ENCODE results near the gene KCNMA1. TPM values are rescaled to one million over a fixed set of nuclear protein-coding genes. Genes with fewer than 3 reads are reported as not detected.

The KCNMA1 gene
- total and polyA plus RNA-seq, 4 donors, result 36.2 to 95.0 (median 54.3) TPM

- no peak overlapping the region for H3K4me3 ChIP-seq (ENCODE audit: low read depth, low read length)
- DNase-seq (ENCODE audit: low read depth in 4 of 6, low spot score in 6 of 6), result no peak
- no peaks in the 10 kb centered on the region for H3K4me1 ChIP-seq (ENCODE audit: control insufficient read depth, insufficient read depth, low read length)
- WGBS (ENCODE audit: insufficient coverage), result 100% methylated on average over 2 of the region's 4 CpGs
- no peaks in the 10 kb centered on the region for H3K36me3 ChIP-seq (ENCODE audit: control insufficient read depth, insufficient read depth, low read length)
- no peaks in the 10 kb centered on the region for H3K27me3 ChIP-seq (ENCODE audit: control insufficient read depth, insufficient read depth, low read length)
- H3K9me3 ChIP-seq (ENCODE audit: control insufficient read depth, insufficient read depth, low read length), result no peaks in the 10 kb centered on the region
- H3K27ac ChIP-seq (ENCODE audit: low read depth, low read length), result no peak overlapping the region
These were observed 430.3 kb downstream of the KCNMA1 start for GRCh38 chr10:77207182-77207827.

GRCh38 chr10:77205135-77205534 lies 432.5 kb downstream of the KCNMA1 start:
- no peaks in the 10 kb centered on the region for H3K36me3 ChIP-seq (ENCODE audit: control insufficient read depth, insufficient read depth, low read length)
- no peaks in the 10 kb centered on the region for H3K4me1 ChIP-seq (ENCODE audit: control insufficient read depth, insufficient read depth, low read length)
- 100% methylated on average over 1 of the region's 2 CpGs for WGBS (ENCODE audit: insufficient coverage)
- DNase-seq (ENCODE audit: low read depth in 4 of 6, low spot score in 6 of 6), result no peak
- no peak overlapping the region for H3K4me3 ChIP-seq (ENCODE audit: low read depth, low read length)
- no peaks in the 10 kb centered on the region for H3K27me3 ChIP-seq (ENCODE audit: control insufficient read depth, insufficient read depth, low read length)
- H3K9me3 ChIP-seq (ENCODE audit: control insufficient read depth, insufficient read depth, low read length), result no peaks in the 10 kb centered on the region
- H3K27ac ChIP-seq (ENCODE audit: low read depth, low read length), result no peak overlapping the region

- H3K4me1 ChIP-seq (ENCODE audit: control insufficient read depth, insufficient read depth, low read length), result no peaks in the 10 kb centered on the region
These were observed 433.4 kb downstream of the KCNMA1 start for GRCh38 chr10:77204171-77204570.

DNA sequence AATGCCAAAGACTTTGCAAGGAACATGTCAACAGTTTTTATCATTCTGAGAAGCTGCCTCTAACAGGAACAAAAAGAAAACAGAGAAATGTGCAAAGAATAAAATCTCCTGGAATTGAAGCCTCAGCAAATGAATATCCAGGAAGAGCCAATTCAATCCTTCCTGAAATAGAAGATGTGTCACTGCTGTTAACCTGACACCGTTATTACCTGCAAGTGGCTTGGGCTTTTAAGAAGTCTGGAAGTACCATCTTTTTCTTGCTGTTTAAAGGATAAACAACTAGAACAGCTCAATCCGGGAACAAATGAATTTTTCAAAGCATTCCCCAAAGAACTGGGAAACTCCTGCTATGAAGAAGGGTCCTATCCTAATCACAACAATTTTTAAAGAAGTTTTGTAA lies 434.8 kb downstream of the KCNMA1 start:
- Histone ChIP-seq H3K27ac (ENCODE audit: low read depth, low read length) (no peak overlapping the region), H3K9me3 (ENCODE audit: control insufficient read depth, insufficient read depth, low read length) (no peaks in the 10 kb centered on the region), H3K27me3 (ENCODE audit: control insufficient read depth, insufficient read depth, low read length) (no peaks in the 10 kb centered on the region), H3K36me3 (ENCODE audit: control insufficient read depth, insufficient read depth, low read length) (no peaks in the 10 kb centered on the region), H3K4me3 (ENCODE audit: low read depth, low read length) (no peak overlapping the region), H3K4me1 (ENCODE audit: control insufficient read depth, insufficient read depth, low read length) (no peaks in the 10 kb centered on the region)
- no CpG with 5 or more reads among the region's 2 CpGs for WGBS (ENCODE audit: insufficient coverage)
- DNase-seq (ENCODE audit: low read depth in 4 of 6, low spot score in 6 of 6), result no peak

More at GRCh38 chr10:77204171-77204570, 433.4 kb downstream of the KCNMA1 start:
- no CpG with 5 or more reads among the region's 2 CpGs for WGBS (ENCODE audit: insufficient coverage)
- Histone ChIP-seq H3K9me3 (ENCODE audit: control insufficient read depth, insufficient read depth, low read length) (no peaks in the 10 kb centered on the region), H3K36me3 (ENCODE audit: control insufficient read depth, insufficient read depth, low read length) (no peaks in the 10 kb centered on the region), H3K27ac (ENCODE audit: low read depth, low read length) (no peak overlapping the region), H3K27me3 (ENCODE audit: control insufficient read depth, insufficient read depth, low read length) (no peaks in the 10 kb centered on the region), H3K4me3 (ENCODE audit: low read depth, low read length) (no peak overlapping the region)
- no peak for DNase-seq (ENCODE audit: low read depth in 4 of 6, low spot score in 6 of 6)

DNA sequence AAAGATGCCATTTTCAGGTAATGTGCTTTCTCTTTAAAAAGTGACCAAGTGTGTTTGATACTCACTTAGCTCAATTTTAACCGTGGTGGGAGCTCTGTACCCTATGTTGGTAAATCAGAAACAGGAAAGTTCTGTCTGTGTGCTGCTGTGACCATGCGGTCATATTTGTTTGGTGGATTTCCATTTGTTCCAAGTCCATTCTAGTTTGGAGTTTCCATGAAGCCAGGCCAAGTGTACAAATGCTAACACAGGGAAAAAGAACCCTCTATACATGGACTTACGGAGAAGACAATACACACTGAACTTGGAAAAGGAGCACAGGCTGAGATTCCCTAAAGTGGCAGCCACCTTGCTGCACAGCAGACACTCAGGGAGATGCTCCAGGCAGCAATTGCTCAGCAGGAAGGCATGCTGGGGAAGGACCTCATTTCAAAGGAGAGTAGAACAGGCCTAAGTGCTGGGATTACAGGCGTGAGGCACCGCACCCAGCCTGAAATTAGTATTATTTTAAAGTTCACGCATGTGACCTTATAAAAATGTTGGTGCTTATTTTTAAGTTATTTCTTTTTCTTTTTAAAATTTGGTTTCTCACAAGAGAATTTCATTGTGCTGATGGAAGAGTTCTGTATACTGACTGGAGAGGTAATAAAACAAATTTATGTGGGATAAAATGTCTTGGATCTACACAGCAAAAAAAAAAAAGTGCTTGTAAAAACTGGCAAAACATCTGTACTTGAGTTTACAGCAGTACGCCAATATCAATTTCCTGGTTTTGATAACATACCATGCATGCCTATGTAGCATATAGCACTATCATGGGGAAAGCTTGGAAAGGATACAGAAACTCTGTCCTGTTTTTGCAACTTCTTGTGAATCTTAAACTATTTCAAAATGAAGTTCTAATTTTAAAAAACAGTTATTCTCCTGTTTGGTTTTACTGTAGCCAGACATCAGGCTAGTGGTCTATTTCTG lies 436.2 kb downstream of the KCNMA1 start:
- Histone ChIP-seq H3K9me3 (ENCODE audit: control insufficient read depth, insufficient read depth, low read length) (no peaks in the 10 kb centered on the region), H3K4me1 (ENCODE audit: control insufficient read depth, insufficient read depth, low read length) (no peaks in the 10 kb centered on the region), H3K4me3 (ENCODE audit: low read depth, low read length) (no peak overlapping the region), H3K27ac (ENCODE audit: low read depth, low read length) (no peak overlapping the region), H3K27me3 (ENCODE audit: control insufficient read depth, insufficient read depth, low read length) (no peaks in the 10 kb centered on the region), H3K36me3 (ENCODE audit: control insufficient read depth, insufficient read depth, low read length) (no peaks in the 10 kb centered on the region)
- DNase-seq (ENCODE audit: low read depth in 4 of 6, low spot score in 6 of 6), result no peak
- 100% methylated on average over 1 of the region's 7 CpGs for WGBS (ENCODE audit: insufficient coverage)

DNA sequence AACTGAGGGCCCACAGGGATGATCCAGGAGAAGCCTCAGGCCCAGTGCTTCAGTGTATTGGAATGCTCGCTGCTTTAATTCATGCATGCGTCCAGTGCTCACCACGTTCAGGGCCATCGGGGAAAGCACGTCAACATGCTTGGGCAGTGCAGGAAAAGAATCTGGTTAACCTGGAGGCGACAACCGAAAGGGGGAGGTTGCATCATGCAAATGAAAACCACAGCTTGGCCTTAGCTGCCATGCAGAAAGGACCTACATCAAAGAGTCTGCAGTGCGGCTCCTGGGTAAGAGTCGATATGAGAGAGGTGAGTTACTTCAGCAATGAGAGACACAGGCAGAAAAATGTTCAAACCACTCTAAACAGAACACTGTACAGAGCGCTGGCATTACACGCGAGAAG lies 440.1 kb downstream of the KCNMA1 start:
- DNase-seq (ENCODE audit: low read depth in 4 of 6, low spot score in 6 of 6), result no peak
- Histone ChIP-seq H3K4me1 (ENCODE audit: control insufficient read depth, insufficient read depth, low read length) (no peaks in the 10 kb centered on the region), H3K27me3 (ENCODE audit: control insufficient read depth, insufficient read depth, low read length) (no peaks in the 10 kb centered on the region), H3K9me3 (ENCODE audit: control insufficient read depth, insufficient read depth, low read length) (no peaks in the 10 kb centered on the region), H3K27ac (ENCODE audit: low read depth, low read length) (no peak overlapping the region), H3K36me3 (ENCODE audit: control insufficient read depth, insufficient read depth, low read length) (no peaks in the 10 kb centered on the region), H3K4me3 (ENCODE audit: low read depth, low read length) (no peak overlapping the region)
- 83% methylated on average over 7 of the region's 12 CpGs for WGBS (ENCODE audit: insufficient coverage)

GRCh38 chr10:77196614-77197013 lies 441.0 kb downstream of the KCNMA1 start:
- H3K4me3 ChIP-seq (ENCODE audit: low read depth, low read length), result no peak overlapping the region
- H3K9me3 ChIP-seq (ENCODE audit: control insufficient read depth, insufficient read depth, low read length), result no peaks in the 10 kb centered on the region
- no peaks in the 10 kb centered on the region for H3K27me3 ChIP-seq (ENCODE audit: control insufficient read depth, insufficient read depth, low read length)
- no peak for DNase-seq (ENCODE audit: low read depth in 4 of 6, low spot score in 6 of 6)
- no CpG with 5 or more reads among the region's 2 CpGs for WGBS (ENCODE audit: insufficient coverage)
- H3K27ac ChIP-seq (ENCODE audit: low read depth, low read length), result no peak overlapping the region
- H3K36me3 ChIP-seq (ENCODE audit: control insufficient read depth, insufficient read depth, low read length), result no peaks in the 10 kb centered on the region
- no peaks in the 10 kb centered on the region for H3K4me1 ChIP-seq (ENCODE audit: control insufficient read depth, insufficient read depth, low read length)

DNA sequence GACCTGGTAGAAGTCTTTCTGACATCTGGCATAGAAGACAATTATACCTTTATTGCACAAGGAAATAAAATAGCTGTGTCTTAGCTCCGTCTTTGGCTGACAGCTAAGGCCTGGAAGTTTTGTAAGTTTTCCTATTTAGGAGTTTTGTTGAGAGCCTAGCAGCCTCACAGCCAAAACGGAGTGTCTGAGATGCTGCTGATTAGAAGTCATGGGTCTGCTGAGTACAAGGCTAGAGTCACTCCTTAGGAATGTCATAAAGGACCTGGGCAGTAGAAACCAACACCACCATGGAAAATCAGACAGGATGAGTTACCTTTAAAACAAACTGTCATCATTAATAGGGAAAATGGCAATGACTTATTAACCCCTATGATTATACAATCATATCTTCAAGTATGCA lies 442.5 kb downstream of the KCNMA1 start:
- Histone ChIP-seq H3K36me3 (ENCODE audit: control insufficient read depth, insufficient read depth, low read length) (no peaks in the 10 kb centered on the region), H3K9me3 (ENCODE audit: control insufficient read depth, insufficient read depth, low read length) (no peaks in the 10 kb centered on the region), H3K27ac (ENCODE audit: low read depth, low read length) (no peak overlapping the region), H3K4me3 (ENCODE audit: low read depth, low read length) (no peak overlapping the region), H3K4me1 (ENCODE audit: control insufficient read depth, insufficient read depth, low read length) (no peaks in the 10 kb centered on the region), H3K27me3 (ENCODE audit: control insufficient read depth, insufficient read depth, low read length) (no peaks in the 10 kb centered on the region)
- DNase-seq (ENCODE audit: low read depth in 4 of 6, low spot score in 6 of 6), result no peak
- WGBS (ENCODE audit: insufficient coverage), result 60% methylated on average over 1 of the region's 2 CpGs

- Histone ChIP-seq H3K36me3 (ENCODE audit: control insufficient read depth, insufficient read depth, low read length) (no peaks in the 10 kb centered on the region), H3K27me3 (ENCODE audit: control insufficient read depth, insufficient read depth, low read length) (no peaks in the 10 kb centered on the region), H3K27ac (ENCODE audit: low read depth, low read length) (no peak overlapping the region), H3K4me3 (ENCODE audit: low read depth, low read length) (no peak overlapping the region), H3K4me1 (ENCODE audit: control insufficient read depth, insufficient read depth, low read length) (no peaks in the 10 kb centered on the region), H3K9me3 (ENCODE audit: control insufficient read depth, insufficient read depth, low read length) (no peaks in the 10 kb centered on the region)
- DNase-seq (ENCODE audit: low read depth in 4 of 6, low spot score in 6 of 6), result no peak
- WGBS (ENCODE audit: insufficient coverage), result 83% methylated on average over 1 of the region's 2 CpGs
These were observed 444.6 kb downstream of the KCNMA1 start for GRCh38 chr10:77193001-77193400.

Measured in spinal cord (tissue), 10 donors.